ENCODE measurements around the gene PKP3. TPM values are rescaled to one million over a fixed set of nuclear protein-coding genes. Genes with fewer than 3 reads are reported as not detected.
"Not testable (repeated sequence)": the region's sequence is repeated elsewhere in the genome, so short reads cannot be mapped to it uniquely, and the experiment has no call there.

The PKP3 gene
- total RNA-seq, 2 experiments from 2014 or later, result 0.60 TPM; not detected in 1

- Mint-ChIP-seq H3K27ac (peak overlapping the region; percentile 28), H3K36me3 (ENCODE audit: low read depth) (no peaks in the 10 kb centered on the region), H3K9me3 (no peaks in the 10 kb centered on the region), H3K27me3 (no peaks in the 10 kb centered on the region), H3K4me3 (no peak overlapping the region), H3K4me1 (ENCODE audit: low read depth) (peaks cover 17% of the 10 kb centered on the region)
- peak; percentile 21 for ATAC-seq (ENCODE audit: poor library complexity)
- POLR2A ChIA-PET, result interaction anchor here (0.6 to 0.8 kb wide), 3 partner anchors 42 to 151 kb away, joined by 3 read pairs; no protein-coding TSS in a partner anchor
- no peaks in the 10 kb centered on the region for H3K36me3 ChIP-seq (ENCODE audit: insufficient read depth, low read length)
- CTCF ChIA-PET, result interaction anchor here (0.7 to 2.1 kb wide), 3 partner anchors 55 to 108 kb away, joined by 3 to 7 read pairs (median 4); no protein-coding TSS in a partner anchor
- peaks cover 27% of the 10 kb centered on the region for H3K4me1 ChIP-seq (ENCODE audit: insufficient read depth, low read length)
- DNase-seq, result peak in 3 of 14 experiments; percentile 54 to 63 (median 54)
- TF ChIP-seq CTCF (IDR thresholded peaks at IDR 0.05), result no peak
- peaks cover 0 to 20% of the 10 kb centered on the region in 2 experiments for H3K9me3 ChIP-seq (ENCODE audit: control insufficient read depth in 1 of 2, insufficient read depth in 1 of 2, low read length in 2 of 2)
- intact Hi-C loops (cut with DNase I, micrococcal nuclease), result loop anchor here (5.0 to 10.0 kb wide), 4 partner anchors 52 to 1406 kb away; partner anchors contain the start of genes BET1L (in 1 of the 2), CTSD (in 1 of the 2), IFITM2 (in 1 of the 2) and RIC8A (in 1 of the 2)
- no peak overlapping the region for H3K4me3 ChIP-seq (ENCODE audit: low read length)
- no peak overlapping the region for H3K27ac ChIP-seq (ENCODE audit: low read depth in 1 of 2, low read length in 2 of 2)
- no peaks in the 10 kb centered on the region for H3K27me3 ChIP-seq (ENCODE audit: control insufficient read depth in 1 of 2, insufficient read depth in 2 of 2, low read length in 2 of 2)
These were observed 34.8 kb upstream of the PKP3 start for GRCh38 chr11:359181-359714.

- Mint-ChIP-seq H3K4me3 (no peak overlapping the region), H3K27me3 (peaks cover 5% of the 10 kb centered on the region), H3K36me3 (ENCODE audit: low read depth) (no peaks in the 10 kb centered on the region), H3K27ac (no peak overlapping the region), H3K4me1 (ENCODE audit: low read depth) (peaks cover 9% of the 10 kb centered on the region), H3K9me3 (no peaks in the 10 kb centered on the region)
- no peaks in the 10 kb centered on the region for H3K27me3 ChIP-seq (ENCODE audit: control insufficient read depth in 1 of 2, insufficient read depth in 2 of 2, low read length in 2 of 2)
- DNase-seq, result peak in 1 of 14 experiments; percentile 31
- H3K4me3 ChIP-seq (ENCODE audit: low read length), result no peak overlapping the region
- intact Hi-C loops (cut with DNase I, micrococcal nuclease), result loop anchor here in 1 of 2 experiments (10.0 kb wide), 1 partner anchor 54 kb away; the partner anchor contains the start of gene SIGIRR
- ChIA-PET CTCF (no interaction called here), POLR2A (no interaction called here)
- no peaks in the 10 kb centered on the region for H3K36me3 ChIP-seq (ENCODE audit: insufficient read depth, low read length)
- H3K9me3 ChIP-seq (ENCODE audit: control insufficient read depth in 1 of 2, insufficient read depth in 1 of 2, low read length in 2 of 2), result peaks cover 0 to 20% of the 10 kb centered on the region in 2 experiments
- peaks cover 17% of the 10 kb centered on the region for H3K4me1 ChIP-seq (ENCODE audit: insufficient read depth, low read length)
- TF ChIP-seq CTCF (IDR thresholded peaks at IDR 0.05), result no peak
- no peak overlapping the region for H3K27ac ChIP-seq (ENCODE audit: low read depth in 1 of 2, low read length in 2 of 2)
- ATAC-seq (ENCODE audit: poor library complexity), result no peak
These were observed 33.4 kb upstream of the PKP3 start for GRCh38 chr11:360326-361280.

DNA sequence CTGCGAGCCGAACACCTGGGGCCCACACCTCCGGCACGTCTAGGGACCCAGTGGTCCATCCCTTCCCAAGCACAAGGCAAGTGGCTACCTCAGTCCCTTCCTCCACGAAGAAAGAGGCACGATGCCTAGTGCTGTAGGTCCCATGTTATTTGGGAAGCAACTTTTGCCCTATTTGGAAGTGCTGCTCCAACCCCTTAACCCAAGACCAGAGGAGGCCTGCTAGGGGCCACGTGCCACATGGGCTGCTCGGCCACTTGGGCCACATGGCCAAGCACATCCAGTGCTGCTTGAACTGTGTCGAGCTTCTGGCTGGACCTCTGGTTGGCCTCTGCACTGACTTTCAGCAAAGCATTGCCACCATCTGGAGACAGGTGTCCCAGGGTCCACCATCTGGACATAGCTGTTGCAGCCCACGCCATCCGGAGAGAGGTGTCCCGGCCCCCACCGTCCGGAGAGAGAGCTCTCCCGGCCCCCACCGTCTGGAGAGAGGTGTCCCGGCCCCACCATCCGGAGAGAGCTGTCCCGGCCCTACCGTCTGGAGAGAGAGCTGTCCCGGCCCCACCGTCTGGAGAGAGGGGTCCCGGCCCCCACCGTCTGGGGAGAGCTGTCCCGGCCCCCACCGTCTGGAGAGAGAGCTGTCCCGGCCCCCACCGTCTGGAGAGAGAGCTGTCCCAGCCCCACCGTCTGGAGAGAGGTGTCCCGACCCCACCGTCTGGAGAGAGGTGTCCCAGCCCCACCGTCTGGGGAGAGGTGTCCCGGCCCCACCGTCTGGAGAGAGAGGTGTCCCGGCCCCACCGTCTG, 31.2 kb upstream of the PKP3 start:
- Mint-ChIP-seq H3K9me3 (no peaks in the 10 kb centered on the region), H3K36me3 (ENCODE audit: low read depth) (no peaks in the 10 kb centered on the region), H3K4me3 (no peak overlapping the region), H3K27ac (no peak overlapping the region), H3K4me1 (ENCODE audit: low read depth) (peaks cover 16% of the 10 kb centered on the region), H3K27me3 (peaks cover 26% of the 10 kb centered on the region)
- Histone ChIP-seq H3K4me3 (ENCODE audit: low read length) (no peak overlapping the region), H3K36me3 (ENCODE audit: insufficient read depth, low read length) (no peaks in the 10 kb centered on the region), H3K27ac (ENCODE audit: low read depth in 1 of 2, low read length in 2 of 2) (no peak overlapping the region), H3K27me3 (ENCODE audit: control insufficient read depth in 1 of 2, insufficient read depth in 2 of 2, low read length in 2 of 2) (peaks cover 8 to 16% of the 10 kb centered on the region in 2 experiments), H3K4me1 (ENCODE audit: insufficient read depth, low read length) (peaks cover 9% of the 10 kb centered on the region), H3K9me3 (ENCODE audit: control insufficient read depth in 1 of 2, insufficient read depth in 1 of 2, low read length in 2 of 2) (peaks cover 0 to 20% of the 10 kb centered on the region in 2 experiments)
- peak in 2 of 14 experiments; percentile 30 to 42 for DNase-seq
- intact Hi-C loops (cut with DNase I, micrococcal nuclease), result loop anchor here in 1 of 2 experiments (10.0 kb wide), 1 partner anchor 52 kb away; the partner anchor contains the start of gene SIGIRR
- POLR2A ChIA-PET, result no interaction called here
- ATAC-seq (ENCODE audit: poor library complexity), result no peak
- CTCF ChIA-PET, result interaction anchor here (1.1 to 4.0 kb wide), 4 partner anchors 57 to 112 kb away, joined by 3 to 17 read pairs (median 10); no protein-coding TSS in a partner anchor
- no peak for TF ChIP-seq CTCF (IDR thresholded peaks at IDR 0.05)

DNA sequence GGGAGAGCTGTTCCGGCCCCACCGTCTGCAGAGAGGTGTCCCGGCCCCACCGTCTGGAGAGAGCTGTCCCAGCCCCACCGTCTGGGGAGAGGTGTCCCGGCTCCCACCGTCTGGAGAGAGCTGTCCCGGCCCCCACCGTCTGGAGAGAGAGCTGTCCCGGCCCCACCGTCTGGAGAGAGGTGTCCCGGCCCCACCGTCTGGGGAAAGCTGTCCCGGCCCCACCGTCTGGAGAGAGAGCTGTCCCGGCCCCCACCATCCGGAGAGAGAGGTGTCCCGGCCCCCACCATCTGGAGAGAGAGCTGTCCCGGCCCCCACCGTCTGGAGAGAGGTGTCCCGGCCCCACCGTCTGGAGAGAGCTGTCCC, 30.6 kb upstream of the PKP3 start:
- Histone ChIP-seq H3K27me3 (ENCODE audit: control insufficient read depth in 1 of 2, insufficient read depth in 2 of 2, low read length in 2 of 2) (peaks cover 14 to 22% of the 10 kb centered on the region in 2 experiments), H3K9me3 (ENCODE audit: control insufficient read depth in 1 of 2, insufficient read depth in 1 of 2, low read length in 2 of 2) (peaks cover 0 to 23% of the 10 kb centered on the region in 2 experiments), H3K4me1 (ENCODE audit: insufficient read depth, low read length) (peaks cover 15% of the 10 kb centered on the region)
- H3K27ac Mint-ChIP-seq; POLR2A ChIA-PET; ATAC-seq (ENCODE audit: poor library complexity); H3K36me3 ChIP-seq (ENCODE audit: insufficient read depth, low read length); H3K9me3 Mint-ChIP-seq; H3K4me3 Mint-ChIP-seq; H3K36me3 Mint-ChIP-seq (ENCODE audit: low read depth); H3K4me3 ChIP-seq (ENCODE audit: low read length); H3K27ac ChIP-seq (ENCODE audit: low read depth in 1 of 2, low read length in 2 of 2); DNase-seq: not testable (repeated sequence)
- intact Hi-C loops (cut with DNase I, micrococcal nuclease), result loop anchor here in 1 of 2 experiments (10.0 kb wide), 1 partner anchor 51 kb away; the partner anchor contains the start of gene SIGIRR
- Mint-ChIP-seq H3K4me1 (ENCODE audit: low read depth) (peaks cover 22% of the 10 kb centered on the region), H3K27me3 (peaks cover 31% of the 10 kb centered on the region)
- CTCF ChIA-PET, result interaction anchor here (1.1 to 4.0 kb wide), 4 partner anchors 58 to 113 kb away, joined by 3 to 17 read pairs (median 10); no protein-coding TSS in a partner anchor

Data from CD4-positive, alpha-beta T cell (primary cell).